HEK293T (cell line): ENCODE data around the gene PIM1.

Experiments
- CTCF ChIA-PET: fragments of 350-600 bp; formaldehyde crosslinking; extraction: SDS; loops from one replicate; lab custom pipeline; 2021; ENCODE audit warnings: antibody characterized with exemption, inconsistent platforms; lab: Yijun Ruan, JAX
- POLR2A ChIA-PET: fragments of 350-600 bp; formaldehyde crosslinking; extraction: SDS; loops from one replicate; lab custom pipeline; 2020; ENCODE audit warnings: antibody characterized with exemption, inconsistent platforms; lab: Yijun Ruan, JAX
- DNase-seq: peaks from one replicate; pipeline ENCODE4 v3.0.0; 2012; ENCODE audit warnings: mixed read lengths; ENCODE audit errors: extremely low spot score
- ARNT ChIP-seq: fragments of 450-650 bp; IDR thresholded peaks from 2 replicates; pipeline ENCODE4 v1.6.1; 2017; ENCODE audit warnings: mild to moderate bottlenecking
- BHLHE40 ChIP-seq: fragments of 450-650 bp; IDR thresholded peaks from 2 replicates; pipeline ENCODE4 v1.6.1; 2016; ENCODE audit warnings: mild to moderate bottlenecking, moderate library complexity, borderline replicate concordance
- CTBP1 ChIP-seq: fragments of 450-650 bp; IDR thresholded peaks from 2 replicates; pipeline ENCODE4 v1.6.1; 2016; ENCODE audit warnings: borderline replicate concordance
- ELF4 ChIP-seq: fragments of 450-650 bp; IDR thresholded peaks from 2 replicates; pipeline ENCODE4 v1.6.1; 2017; ENCODE audit warnings: antibody characterized with exemption
- FOXA1 ChIP-seq: fragments of 450-650 bp; IDR thresholded peaks from 2 replicates; pipeline ENCODE4 v1.6.1; 2016; ENCODE audit warnings: mild to moderate bottlenecking
- FOXK2 ChIP-seq: fragments of 450-650 bp; IDR thresholded peaks from 2 replicates; pipeline ENCODE4 v1.6.1; 2016; ENCODE audit warnings: mild to moderate bottlenecking
- FOXM1 ChIP-seq: fragments of 450-650 bp; IDR thresholded peaks from 2 replicates; pipeline ENCODE4 v1.6.1; 2017; ENCODE audit warnings: mild to moderate bottlenecking, borderline replicate concordance
- HDGF ChIP-seq: fragments of 450-650 bp; IDR thresholded peaks from 2 replicates; pipeline ENCODE4 v1.6.1; 2017; ENCODE audit warnings: antibody characterized with exemption, borderline replicate concordance
- L3MBTL2 ChIP-seq: fragments of 450-650 bp; conservative IDR thresholded peaks from 2 replicates; pipeline ENCODE4 v1.6.1; 2016; ENCODE audit warnings: mild to moderate bottlenecking
- LEF1 ChIP-seq: fragments of 450-650 bp; IDR thresholded peaks from 2 replicates; pipeline ENCODE4 v1.6.1; 2017; ENCODE audit warnings: mild to moderate bottlenecking, borderline replicate concordance
- NFRKB ChIP-seq: fragments of 450-650 bp; IDR thresholded peaks from 2 replicates; pipeline ENCODE4 v1.6.1; 2016; ENCODE audit warnings: mild to moderate bottlenecking, moderate library complexity
- SP1 ChIP-seq: fragments of 450-650 bp; IDR thresholded peaks from 2 replicates; pipeline ENCODE4 v1.6.1; 2017
- SUZ12 ChIP-seq: fragments of 450-650 bp; IDR thresholded peaks from 2 replicates; pipeline ENCODE4 v1.6.1; 2016; ENCODE audit warnings: mild to moderate bottlenecking
- TARDBP ChIP-seq: fragments of 450-650 bp; IDR thresholded peaks from 2 replicates; pipeline ENCODE4 v1.6.1; 2016
- ZNF384 ChIP-seq: fragments of 450-650 bp; IDR thresholded peaks from 2 replicates; pipeline ENCODE4 v1.6.1; 2016
- TF ChIP-seq, protein P1 (sequence below): fragments of 450-650 bp; IDR thresholded peaks from 2 replicates; pipeline ENCODE4 v1.6.1; 2016

PIM1 gene

DNA sequence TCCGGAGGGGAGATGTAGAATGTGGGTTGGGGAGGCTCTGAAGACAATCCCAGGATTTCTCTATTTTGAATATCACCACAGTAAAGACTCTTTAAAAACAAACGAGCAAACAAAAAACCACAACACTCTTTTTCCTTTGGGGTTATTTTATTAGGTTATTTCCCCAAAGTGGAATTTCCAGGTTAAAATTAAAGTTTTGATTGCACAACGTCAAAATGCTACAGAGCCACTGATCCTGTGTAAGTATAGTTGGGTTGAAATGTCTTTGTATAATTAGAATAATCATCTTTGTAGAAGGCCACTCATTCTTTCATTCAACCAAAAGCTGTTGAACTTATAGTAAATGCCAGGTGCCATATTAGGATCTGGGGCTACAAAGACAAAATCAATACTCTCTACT is 19.6 kb upstream of the PIM1 start:
- ChIA-PET POLR2A (interaction anchor here (0.6 to 1.2 kb wide), 2 partner anchors 13 to 472 kb away, joined by 3 read pairs; partner anchors contain the start of gene CDKN1A), CTCF (no interaction called here)
- DNase-seq, result no peak
- no peak for TF ChIP-seq FOXM1

DNA sequence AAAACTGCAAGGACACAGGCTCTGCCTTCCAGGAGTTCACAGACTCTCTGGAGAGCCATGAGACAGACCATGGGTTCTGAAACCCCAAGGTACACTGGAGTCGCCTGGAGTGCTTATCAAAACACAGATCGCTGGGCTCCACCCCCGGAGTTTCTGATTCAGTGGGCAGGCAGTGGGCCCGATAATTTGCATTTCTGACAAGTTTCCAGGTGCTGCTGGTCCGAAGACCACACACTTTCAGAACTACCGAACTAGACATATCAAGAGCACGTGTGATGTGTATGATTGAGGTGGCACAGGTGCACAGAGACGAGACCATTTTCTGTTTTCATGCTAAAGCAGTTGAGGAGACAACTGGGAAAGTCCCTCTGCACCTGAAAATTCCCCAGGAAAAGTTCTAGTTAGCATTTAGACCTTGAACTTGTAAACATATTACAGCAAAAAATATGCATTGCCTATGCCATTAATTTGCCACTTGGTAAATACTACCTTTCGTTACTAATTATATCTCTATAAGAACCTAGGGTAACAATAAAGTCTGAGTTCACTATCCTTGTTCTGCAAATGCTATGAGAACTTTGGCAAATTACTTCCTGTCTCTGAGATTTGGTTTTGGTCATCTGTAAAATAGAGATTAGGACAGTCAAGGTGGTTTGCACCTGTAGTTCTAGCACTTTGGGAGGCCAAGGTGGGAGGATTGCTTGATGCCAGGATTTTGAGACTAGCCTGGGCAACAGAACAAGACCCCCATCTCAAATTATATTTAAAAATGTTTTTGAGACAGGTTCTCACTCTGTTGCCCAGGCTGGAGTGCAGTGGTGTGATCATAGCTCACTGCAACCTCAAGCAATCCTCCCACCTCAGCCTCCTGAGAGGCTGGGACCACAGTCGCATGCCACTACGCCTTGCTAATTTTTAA is 14.3 kb upstream of the PIM1 start:
- TF ChIP-seq ELF4, result no peak
- no peak for TF ChIP-seq NFRKB
- ChIA-PET CTCF (interaction anchor here (0.6 kb wide), 1 partner anchor 11 kb away, joined by 3 read pairs; no protein-coding TSS in a partner anchor), POLR2A (no interaction called here)
- no peak for DNase-seq

DNA sequence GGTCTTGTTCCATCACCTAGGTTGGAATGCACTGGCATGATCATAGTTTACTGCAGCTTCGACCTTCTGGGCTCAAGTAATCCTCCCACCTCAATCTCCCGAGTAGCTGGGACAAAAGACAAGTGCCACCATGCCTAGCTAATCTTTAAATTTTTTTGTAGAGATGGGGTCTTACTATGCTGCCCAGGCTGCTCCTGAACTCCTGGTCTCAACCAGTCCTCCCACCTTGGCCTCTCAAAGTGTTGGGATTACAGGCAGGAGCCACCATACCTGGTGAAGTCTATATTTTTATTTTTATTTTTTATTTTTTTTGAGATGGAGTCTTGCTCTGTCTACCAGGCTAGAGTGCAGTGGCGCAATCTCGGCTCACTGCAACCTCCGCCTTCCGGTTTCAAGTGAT is 11.4 kb upstream of the PIM1 start:
- ChIA-PET POLR2A (interaction anchor here (1.1 kb wide), 1 partner anchor 11 kb away, joined by 5 read pairs; the partner anchor contains the start of gene PIM1), CTCF (no interaction called here)
- DNase-seq, result no peak
- TF ChIP-seq BHLHE40, result no peak
- no peak for TF ChIP-seq ZNF384
- TF ChIP-seq NFRKB, result no peak
- no peak for TF ChIP-seq SUZ12
- no peak for TF ChIP-seq FOXK2
- no peak for TF ChIP-seq CTBP1
- TF ChIP-seq L3MBTL2, result no peak
- no peak for TF ChIP-seq ARNT
- TF ChIP-seq FOXA1, result no peak
- TF ChIP-seq LEF1, result no peak
- TF ChIP-seq, protein P1, sequence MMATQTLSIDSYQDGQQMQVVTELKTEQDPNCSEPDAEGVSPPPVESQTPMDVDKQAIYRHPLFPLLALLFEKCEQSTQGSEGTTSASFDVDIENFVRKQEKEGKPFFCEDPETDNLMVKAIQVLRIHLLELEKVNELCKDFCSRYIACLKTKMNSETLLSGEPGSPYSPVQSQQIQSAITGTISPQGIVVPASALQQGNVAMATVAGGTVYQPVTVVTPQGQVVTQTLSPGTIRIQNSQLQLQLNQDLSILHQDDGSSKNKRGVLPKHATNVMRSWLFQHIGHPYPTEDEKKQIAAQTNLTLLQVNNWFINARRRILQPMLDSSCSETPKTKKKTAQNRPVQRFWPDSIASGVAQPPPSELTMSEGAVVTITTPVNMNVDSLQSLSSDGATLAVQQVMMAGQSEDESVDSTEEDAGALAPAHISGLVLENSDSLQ, result no peak
- TF ChIP-seq ELF4, result no peak
- TF ChIP-seq HDGF, result no peak
- TF ChIP-seq FOXM1, result no peak
- no peak for TF ChIP-seq TARDBP

- ChIA-PET POLR2A (interaction anchor here (0.8 to 1.8 kb wide), 7 partner anchors 10 to 175 kb away, joined by 3 to 9 read pairs (median 3); partner anchors contain the start of gene MTCH1), CTCF (interaction anchor here (1.1 kb wide), 1 partner anchor 49 kb away, joined by 4 read pairs; no protein-coding TSS in a partner anchor)
- TF ChIP-seq FOXK2 (no peak), ARNT (no peak), BHLHE40 (no peak), FOXM1 (no peak), HDGF (no peak), NFRKB (no peak), ELF4 (no peak), CTBP1 (no peak), TARDBP (no peak), SUZ12 (no peak), SP1 (no peak), FOXA1 (no peak), ZNF384 (no peak), LEF1 (no peak), L3MBTL2 (no peak)
- TF ChIP-seq, protein P1, result no peak
- DNase-seq, result no peak
Measured at GRCh38 chr6:37160922-37161778, 8.8 kb upstream of the PIM1 start.

DNA sequence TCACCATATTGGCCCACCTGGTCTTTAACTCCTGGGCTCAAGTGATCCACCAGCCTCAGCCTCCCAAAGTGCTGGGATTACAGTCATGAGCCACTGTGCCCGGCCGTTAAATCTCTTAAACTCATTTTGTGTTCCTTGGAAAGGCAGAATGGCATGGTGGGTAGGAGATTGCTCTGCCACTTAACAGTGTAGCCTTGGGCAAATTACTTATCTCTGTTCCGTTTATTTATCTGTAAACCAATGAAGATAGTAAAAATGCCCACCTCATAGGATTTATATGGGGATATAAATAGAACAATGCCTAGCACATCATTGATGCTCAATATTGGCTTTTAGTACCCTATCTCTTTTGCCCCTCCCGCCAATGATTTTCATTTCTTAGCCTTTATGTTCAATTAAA is 7.2 kb upstream of the PIM1 start:
- CTCF ChIA-PET, result no interaction called here
- POLR2A ChIA-PET, result no interaction called here

More for the DNA sequence above, 7.2 kb upstream of the PIM1 start:
- DNase-seq, result no peak
- no peak for TF ChIP-seq HDGF
- no peak for TF ChIP-seq LEF1
- no peak for TF ChIP-seq FOXM1
- TF ChIP-seq SP1, result no peak
- TF ChIP-seq SUZ12, result no peak
- no peak for TF ChIP-seq FOXA1
- TF ChIP-seq, protein P1, result no peak
- TF ChIP-seq L3MBTL2, result no peak
